ENCODE data around the gene LRPAP1. TPM values are rescaled to one million over a fixed set of nuclear protein-coding genes. Genes with fewer than 3 reads are reported as not detected.

The LRPAP1 gene
- total and polyA plus RNA-seq, 2 donors (not counting 1 experiment from before 2014, with no cell fraction given), result 62.9 to 80.5 TPM

GRCh38 chr4:3500634-3501101, 31.6 kb downstream of the LRPAP1 start:
- Histone ChIP-seq H4K20me1 (ENCODE audit: control insufficient read depth, extremely low read depth, insufficient read depth, low read length) (no peaks in the 10 kb centered on the region), H3K79me2 (ENCODE audit: control insufficient read depth, insufficient read depth, low read length) (no peaks in the 10 kb centered on the region)

GRCh38 chr4:3500111-3500510, 32.1 kb downstream of the LRPAP1 start:
- TF ChIP-seq CTCF (conservative IDR thresholded peaks at IDR 0.05 in 1 of 2, IDR thresholded peaks at IDR 0.05 in 1 of 2; ENCODE audit: low read depth in 1 of 2, low read length in 2 of 2) (no peak), EZH2 (IDR thresholded peaks at IDR 0.05; ENCODE audit: low read length, missing control alignments) (no peak)
- Histone ChIP-seq H2AFZ (ENCODE audit: low read length) (no peak overlapping the region), H3K79me2 (ENCODE audit: control insufficient read depth, insufficient read depth, low read length) (no peaks in the 10 kb centered on the region), H3K4me1 (ENCODE audit: control insufficient read depth, extremely low read depth, insufficient read depth, low read length) (no peaks in the 10 kb centered on the region), H3K4me3 (replicated peaks in 1 of 4; ENCODE audit: control extremely low read depth in 1 of 4, insufficient read depth in 1 of 4, low read depth in 3 of 4, low read length in 4 of 4) (no peak overlapping the region), H3K9me3 (ENCODE audit: control insufficient read depth, insufficient read depth, low read depth, low read length) (no peaks in the 10 kb centered on the region), H4K20me1 (ENCODE audit: control insufficient read depth, extremely low read depth, insufficient read depth, low read length) (no peaks in the 10 kb centered on the region), H3K27ac (ENCODE audit: insufficient read depth, low read length) (no peak overlapping the region), H3K4me2 (ENCODE audit: extremely low read depth, insufficient read depth, low read length) (no peak overlapping the region), H3K9ac (ENCODE audit: insufficient read depth, low read length) (no peak overlapping the region), H3K27me3 (ENCODE audit: control insufficient read depth, insufficient read depth, low read length) (peaks cover 4% of the 10 kb centered on the region), H3K36me3 (ENCODE audit: control insufficient read depth, insufficient read depth, low read length) (no peaks in the 10 kb centered on the region)
- DNase-seq (ENCODE audit: low read depth in 2 of 2), result no peak

More at GRCh38 chr4:3500634-3501101, 31.6 kb downstream of the LRPAP1 start:
- Histone ChIP-seq H3K4me2 (ENCODE audit: extremely low read depth, insufficient read depth, low read length) (no peak overlapping the region), H3K4me3 (replicated peaks in 1 of 4; ENCODE audit: control extremely low read depth in 1 of 4, insufficient read depth in 1 of 4, low read depth in 3 of 4, low read length in 4 of 4) (no peak overlapping the region), H3K9me3 (ENCODE audit: control insufficient read depth, insufficient read depth, low read depth, low read length) (no peaks in the 10 kb centered on the region), H2AFZ (ENCODE audit: low read length) (no peak overlapping the region), H3K9ac (ENCODE audit: insufficient read depth, low read length) (no peak overlapping the region), H3K4me1 (ENCODE audit: control insufficient read depth, extremely low read depth, insufficient read depth, low read length) (no peaks in the 10 kb centered on the region), H3K36me3 (ENCODE audit: control insufficient read depth, insufficient read depth, low read length) (no peaks in the 10 kb centered on the region), H3K27ac (ENCODE audit: insufficient read depth, low read length) (no peak overlapping the region), H3K27me3 (ENCODE audit: control insufficient read depth, insufficient read depth, low read length) (no peaks in the 10 kb centered on the region)
- TF ChIP-seq CTCF (conservative IDR thresholded peaks at IDR 0.05 in 1 of 2, IDR thresholded peaks at IDR 0.05 in 1 of 2; ENCODE audit: low read depth in 1 of 2, low read length in 2 of 2) (no peak), EZH2 (IDR thresholded peaks at IDR 0.05; ENCODE audit: low read length, missing control alignments) (no peak)
- DNase-seq (ENCODE audit: low read depth in 2 of 2), result no peak

- DNase-seq (ENCODE audit: low read depth in 2 of 2), result no peak
- no peaks in the 10 kb centered on the region for H3K36me3 ChIP-seq (ENCODE audit: control insufficient read depth, insufficient read depth, low read length)
- no peak overlapping the region for H3K4me3 ChIP-seq (replicated peaks in 1 of 4; ENCODE audit: control extremely low read depth in 1 of 4, insufficient read depth in 1 of 4, low read depth in 3 of 4, low read length in 4 of 4)
- H2AFZ ChIP-seq (ENCODE audit: low read length), result no peak overlapping the region
- no peaks in the 10 kb centered on the region for H3K4me1 ChIP-seq (ENCODE audit: control insufficient read depth, extremely low read depth, insufficient read depth, low read length)
- no peaks in the 10 kb centered on the region for H3K9me3 ChIP-seq (ENCODE audit: control insufficient read depth, insufficient read depth, low read depth, low read length)
- H3K79me2 ChIP-seq (ENCODE audit: control insufficient read depth, insufficient read depth, low read length), result no peaks in the 10 kb centered on the region
- no peak overlapping the region for H3K4me2 ChIP-seq (ENCODE audit: extremely low read depth, insufficient read depth, low read length)
- H3K27ac ChIP-seq (ENCODE audit: insufficient read depth, low read length), result no peak overlapping the region
- no peak overlapping the region for H3K9ac ChIP-seq (ENCODE audit: insufficient read depth, low read length)
- TF ChIP-seq CTCF (conservative IDR thresholded peaks at IDR 0.05 in 1 of 2, IDR thresholded peaks at IDR 0.05 in 1 of 2; ENCODE audit: low read depth in 1 of 2, low read length in 2 of 2) (no peak), EZH2 (IDR thresholded peaks at IDR 0.05; ENCODE audit: low read length, missing control alignments) (no peak)
- H4K20me1 ChIP-seq (ENCODE audit: control insufficient read depth, extremely low read depth, insufficient read depth, low read length), result no peaks in the 10 kb centered on the region
- H3K27me3 ChIP-seq (ENCODE audit: control insufficient read depth, insufficient read depth, low read length), result peaks cover 8% of the 10 kb centered on the region
Measured at GRCh38 chr4:3499710-3500109, 32.5 kb downstream of the LRPAP1 start.

Measured in fibroblast of lung (primary cell).